Stimulated activated CD8-positive, alpha-beta memory T cell treated with anti-CD3 and anti-CD28 coated beads, Interleukin-15, amount 100 ng/mL, for 4 hours (primary cell): Measurements from ENCODE around the gene TSPAN11.

Experiments used
- DNase-seq, 2 donors: peaks; one replicate each; pipeline ENCODE4 v3.0.0-alpha.2; 2020; ENCODE audit warnings: low read depth in 2 of 2

The TSPAN11 gene

GRCh38 chr12:30911207-30911606, 15.3 kb upstream of the TSPAN11 start:
- DNase-seq = no peak

- DNase-seq = no peak
Measured at GRCh38 chr12:30913323-30913722, 13.2 kb upstream of the TSPAN11 start.

- DNase-seq = no peak
Measured at GRCh38 chr12:30914986-30915591, 11.5 kb upstream of the TSPAN11 start.

GRCh38 chr12:30923057-30923456, 3.5 kb upstream of the TSPAN11 start:
- DNase-seq = no peak

GRCh38 chr12:30925607-30926242, 823 bp upstream of the TSPAN11 start:
- DNase-seq = no peak

- DNase-seq = no peak
Measured at GRCh38 chr12:30927222-30927611, 669 bp downstream of the TSPAN11 start.

- DNase-seq = no peak
Measured at GRCh38 chr12:30928356-30929244, 2.1 kb downstream of the TSPAN11 start.

- DNase-seq = no peak
Measured at GRCh38 chr12:30930238-30930637, 3.7 kb downstream of the TSPAN11 start.

- no peak for DNase-seq
Measured at GRCh38 chr12:30930641-30931040, 4.1 kb downstream of the TSPAN11 start.

GRCh38 chr12:30932881-30933280, 6.3 kb downstream of the TSPAN11 start:
- DNase-seq = no peak

- no peak for DNase-seq
Measured at GRCh38 chr12:30934811-30935210, 8.3 kb downstream of the TSPAN11 start.

- DNase-seq = no peak
Measured at GRCh38 chr12:30936036-30936435, 9.5 kb downstream of the TSPAN11 start.

GRCh38 chr12:30939234-30939633, 12.7 kb downstream of the TSPAN11 start:
- DNase-seq = no peak

GRCh38 chr12:30942486-30942885, 15.9 kb downstream of the TSPAN11 start:
- DNase-seq = no peak

- no peak for DNase-seq
Measured at GRCh38 chr12:30942936-30943335, 16.4 kb downstream of the TSPAN11 start.

GRCh38 chr12:30945443-30946164, 19.1 kb downstream of the TSPAN11 start:
- DNase-seq = no peak

- DNase-seq = no peak
Measured at GRCh38 chr12:30952015-30952414, 25.5 kb downstream of the TSPAN11 start.

- no peak for DNase-seq
Measured at GRCh38 chr12:30953257-30953656, 26.7 kb downstream of the TSPAN11 start.

GRCh38 chr12:30953951-30954751, 27.6 kb downstream of the TSPAN11 start:
- no peak for DNase-seq

GRCh38 chr12:30955214-30955613, 28.7 kb downstream of the TSPAN11 start:
- no peak for DNase-seq

- no peak for DNase-seq
Measured at GRCh38 chr12:30959110-30959710, 32.7 kb downstream of the TSPAN11 start.
